Neural progenitor cell (in vitro differentiated cells): Measurements from ENCODE around the gene ZNF597.

Experiments used
- EZH2 ChIP-seq: fragments of 200-600 bp; sonication (generic); IDR thresholded peaks from 2 replicates; pipeline ENCODE4 v1.6.1; 2017; ENCODE audit warnings: antibody characterized with exemption, mild to moderate bottlenecking, moderate library complexity
- EZH2phosphoT487 ChIP-seq: fragments of 200-600 bp; sonication (generic); IDR thresholded peaks from 2 replicates; pipeline ENCODE4 v1.6.1; 2017; ENCODE audit warnings: antibody characterized with exemption
- TF ChIP-seq, protein P1 (sequence below): fragments of 200-600 bp; sonication (generic); IDR thresholded peaks from 2 replicates; pipeline ENCODE4 v1.5.1; 2017; ENCODE audit warnings: antibody characterized with exemption, mild to moderate bottlenecking

DNA sequence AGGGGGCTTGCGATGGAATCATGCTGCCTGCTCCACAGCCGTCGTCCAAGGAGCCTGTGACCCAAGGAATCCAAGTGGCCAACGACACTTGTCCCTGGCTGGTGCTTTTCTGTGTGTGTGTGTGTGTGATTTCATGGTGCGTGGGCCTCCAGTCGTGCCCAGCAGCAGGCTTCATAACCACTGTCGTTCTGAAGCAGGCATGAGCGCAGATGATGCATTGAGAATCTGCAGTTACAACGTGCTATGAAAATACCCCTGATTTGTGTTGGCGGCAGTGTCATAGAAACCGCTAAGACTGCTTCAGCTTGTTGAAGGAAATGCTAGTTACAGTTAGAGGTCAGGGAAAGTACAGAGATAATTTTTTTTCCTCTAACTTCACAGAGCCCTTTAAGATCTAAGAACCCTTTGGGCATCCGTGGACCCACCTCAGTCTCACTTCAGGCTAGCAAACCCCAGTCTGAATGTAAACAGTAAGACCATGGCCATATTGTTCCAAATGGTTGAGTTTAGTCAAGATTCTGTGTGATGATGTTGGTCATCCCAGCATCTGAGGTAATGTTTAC is 36.4 kb upstream of the ZNF597 start:
- TF ChIP-seq EZH2 (no peak), EZH2phosphoT487 (no peak)
- TF ChIP-seq, protein P1, sequence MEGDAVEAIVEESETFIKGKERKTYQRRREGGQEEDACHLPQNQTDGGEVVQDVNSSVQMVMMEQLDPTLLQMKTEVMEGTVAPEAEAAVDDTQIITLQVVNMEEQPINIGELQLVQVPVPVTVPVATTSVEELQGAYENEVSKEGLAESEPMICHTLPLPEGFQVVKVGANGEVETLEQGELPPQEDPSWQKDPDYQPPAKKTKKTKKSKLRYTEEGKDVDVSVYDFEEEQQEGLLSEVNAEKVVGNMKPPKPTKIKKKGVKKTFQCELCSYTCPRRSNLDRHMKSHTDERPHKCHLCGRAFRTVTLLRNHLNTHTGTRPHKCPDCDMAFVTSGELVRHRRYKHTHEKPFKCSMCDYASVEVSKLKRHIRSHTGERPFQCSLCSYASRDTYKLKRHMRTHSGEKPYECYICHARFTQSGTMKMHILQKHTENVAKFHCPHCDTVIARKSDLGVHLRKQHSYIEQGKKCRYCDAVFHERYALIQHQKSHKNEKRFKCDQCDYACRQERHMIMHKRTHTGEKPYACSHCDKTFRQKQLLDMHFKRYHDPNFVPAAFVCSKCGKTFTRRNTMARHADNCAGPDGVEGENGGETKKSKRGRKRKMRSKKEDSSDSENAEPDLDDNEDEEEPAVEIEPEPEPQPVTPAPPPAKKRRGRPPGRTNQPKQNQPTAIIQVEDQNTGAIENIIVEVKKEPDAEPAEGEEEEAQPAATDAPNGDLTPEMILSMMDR: no peak
